ENCODE results near the gene MYO6.

The MYO6 gene

GRCh38 chr6:75830959-75831885 lies 82.2 kb downstream of the MYO6 start:
- no peak for DNase-seq

DNA sequence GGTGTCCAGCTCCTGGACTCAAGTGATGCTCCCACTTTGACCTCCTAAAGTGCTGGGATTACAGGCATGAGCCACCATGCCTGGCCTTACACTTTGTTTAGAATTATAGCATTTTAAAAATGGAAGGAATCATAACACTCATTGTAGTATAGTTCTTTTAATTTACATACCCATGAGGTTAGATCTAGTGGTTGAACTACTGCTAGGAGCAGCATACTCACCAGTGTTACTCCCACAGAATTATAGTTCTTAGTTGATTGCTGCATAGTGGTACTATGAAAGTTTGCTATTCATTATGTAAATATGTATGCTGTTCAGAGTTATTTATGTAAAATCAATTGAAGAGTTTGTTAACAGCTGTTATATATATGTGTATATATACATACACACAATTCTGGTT lies 85.4 kb downstream of the MYO6 start:
- DNase-seq = no peak

GRCh38 chr6:75842191-75842590 lies 93.2 kb downstream of the MYO6 start:
- DNase-seq = no peak

GRCh38 chr6:75842732-75843131 lies 93.7 kb downstream of the MYO6 start:
- no peak for DNase-seq

- no peak for DNase-seq
Observed at GRCh38 chr6:75843396-75843795, 94.4 kb downstream of the MYO6 start.

DNA sequence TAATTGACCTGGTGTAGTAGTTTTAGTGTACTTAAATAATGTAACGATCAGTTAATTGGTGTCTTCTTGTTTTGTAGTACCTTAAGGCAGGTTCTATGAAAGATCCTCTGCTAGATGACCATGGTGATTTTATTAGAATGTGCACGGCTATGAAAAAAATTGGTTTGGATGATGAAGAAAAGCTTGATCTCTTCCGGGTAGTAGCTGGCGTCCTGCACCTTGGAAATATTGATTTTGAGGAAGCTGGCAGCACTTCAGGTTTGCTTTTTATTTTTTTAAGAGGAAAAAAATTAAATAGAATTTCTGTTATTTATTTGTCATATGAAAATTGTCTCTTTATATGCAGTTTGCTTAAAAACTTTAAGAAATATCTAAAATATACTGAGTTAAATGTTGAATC lies 99.2 kb downstream of the MYO6 start:
- no peak for DNase-seq

GRCh38 chr6:75849329-75850025 lies 100.4 kb downstream of the MYO6 start:
- DNase-seq = no peak

DNA sequence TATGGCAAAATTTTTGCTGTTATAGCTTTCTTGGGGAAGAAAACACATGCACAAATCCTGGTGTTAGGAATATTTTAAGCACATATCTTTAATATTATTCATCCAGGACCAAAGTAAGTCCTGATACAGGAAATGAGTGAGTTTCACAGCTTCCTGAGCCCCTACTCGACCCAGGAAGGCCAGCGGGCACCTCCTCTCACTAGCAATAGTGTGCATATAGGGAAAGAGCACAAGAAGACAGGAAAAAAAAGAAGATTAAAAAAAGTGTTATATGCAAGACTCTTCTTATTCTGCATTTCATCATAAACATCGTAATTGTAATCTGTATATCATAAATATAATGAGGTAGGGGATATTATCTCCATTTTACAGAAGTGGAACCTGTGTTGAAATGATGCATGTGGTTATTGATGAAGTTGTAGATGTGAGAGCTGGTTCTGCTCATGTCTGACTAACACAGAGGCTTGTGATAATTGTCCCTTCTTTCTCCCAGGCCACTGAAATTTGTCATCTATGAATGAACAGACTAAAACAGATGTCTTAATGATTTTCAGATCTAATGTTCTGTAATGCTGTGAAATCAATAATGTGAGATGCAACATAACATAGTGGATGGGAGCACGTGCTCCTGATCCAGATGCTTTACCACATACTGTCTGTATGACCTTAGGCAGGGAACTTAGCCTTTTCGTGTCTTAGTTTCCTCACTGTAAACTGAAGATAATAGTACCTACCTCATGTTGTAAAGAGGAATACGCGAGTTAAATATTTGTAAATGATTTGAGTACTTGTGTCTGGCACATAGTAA lies 101.2 kb downstream of the MYO6 start:
- no peak for DNase-seq

DNA sequence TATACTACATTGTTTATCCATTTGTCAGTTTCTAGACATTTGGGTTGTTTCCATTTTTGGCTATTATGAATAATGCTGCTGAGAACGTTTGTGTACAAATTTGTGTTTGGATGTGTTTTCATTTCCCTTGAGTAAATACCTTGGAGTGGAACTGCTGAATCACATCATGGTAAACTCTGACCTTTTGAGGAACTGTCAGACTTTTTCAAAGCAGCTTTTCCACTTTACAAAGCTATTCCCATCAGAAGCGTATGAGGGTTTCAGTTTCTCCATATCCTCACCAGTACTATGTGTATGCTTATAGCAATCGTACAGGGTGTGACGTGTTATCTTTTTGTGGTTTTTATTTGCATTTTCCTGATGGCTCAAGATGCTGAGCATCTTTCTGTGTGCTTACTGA lies 103.7 kb downstream of the MYO6 start:
- no peak for DNase-seq

DNA sequence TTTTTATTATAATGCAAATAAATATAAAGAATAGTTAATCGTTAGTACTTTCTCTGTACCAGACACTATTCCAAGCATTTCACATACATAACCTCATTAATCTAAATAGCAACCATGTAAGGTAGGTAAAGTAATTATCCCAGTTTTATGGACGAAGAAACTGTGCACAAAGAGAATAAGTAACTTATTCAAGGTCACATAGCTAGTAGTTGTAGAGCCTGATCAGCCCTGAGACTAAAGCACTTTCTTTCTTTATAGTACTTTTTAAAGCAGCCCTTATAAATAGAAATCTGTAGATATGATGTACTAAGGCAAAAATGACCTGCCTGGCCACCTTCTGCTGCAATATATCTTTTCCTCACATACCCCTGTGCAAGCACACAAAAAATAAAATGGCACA lies 104.8 kb downstream of the MYO6 start:
- no peak for DNase-seq

GRCh38 chr6:75855052-75855451 lies 106.0 kb downstream of the MYO6 start:
- no peak for DNase-seq

GRCh38 chr6:75856902-75857301 lies 107.9 kb downstream of the MYO6 start:
- DNase-seq = no peak

DNA sequence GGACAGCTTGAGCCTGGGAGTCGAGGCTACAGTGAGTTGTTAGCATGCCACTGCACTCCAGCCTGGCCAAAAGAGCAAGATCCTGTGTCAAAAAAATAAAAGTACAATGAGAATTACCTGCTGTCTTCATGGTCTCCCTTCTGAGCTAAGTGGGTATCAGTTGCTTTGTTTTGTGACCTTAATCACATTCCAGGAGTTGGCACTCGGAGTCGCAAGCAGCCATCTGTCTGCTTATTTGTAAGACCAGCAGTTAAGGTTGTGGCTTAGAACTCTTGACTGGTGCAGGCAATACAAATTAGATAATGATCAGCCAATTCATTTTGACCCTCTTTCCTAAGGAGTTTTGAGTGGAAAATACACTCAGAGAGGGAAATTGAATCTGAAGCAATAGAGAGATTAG lies 114.0 kb downstream of the MYO6 start:
- no peak for DNase-seq

DNA sequence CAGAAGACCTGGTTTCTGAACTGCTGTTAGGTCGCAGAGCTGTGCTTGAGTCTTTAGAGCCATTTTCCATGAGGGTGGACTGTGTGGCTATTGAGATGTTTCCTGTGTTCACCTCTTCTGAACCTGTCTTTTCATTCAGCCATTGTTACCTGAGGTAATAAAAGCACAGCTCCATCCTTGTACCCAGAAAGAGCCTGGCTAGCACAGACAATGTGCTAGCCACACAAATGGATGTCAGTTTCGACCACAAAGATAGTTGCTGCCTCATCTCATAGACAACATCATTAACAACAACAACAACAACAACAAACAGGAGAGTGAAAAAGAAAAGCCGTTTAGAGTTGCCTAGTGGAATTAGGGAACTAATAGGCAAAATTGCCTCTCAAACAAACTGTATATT lies 114.7 kb downstream of the MYO6 start:
- DNase-seq = no peak

- DNase-seq = no peak
Observed at GRCh38 chr6:75864446-75864845, 115.4 kb downstream of the MYO6 start.

GRCh38 chr6:75870389-75870788 lies 121.3 kb downstream of the MYO6 start:
- DNase-seq = no peak

GRCh38 chr6:75874224-75874623 lies 125.2 kb downstream of the MYO6 start:
- DNase-seq = no peak

GRCh38 chr6:75876152-75876551 lies 127.1 kb downstream of the MYO6 start:
- no peak for DNase-seq

DNA sequence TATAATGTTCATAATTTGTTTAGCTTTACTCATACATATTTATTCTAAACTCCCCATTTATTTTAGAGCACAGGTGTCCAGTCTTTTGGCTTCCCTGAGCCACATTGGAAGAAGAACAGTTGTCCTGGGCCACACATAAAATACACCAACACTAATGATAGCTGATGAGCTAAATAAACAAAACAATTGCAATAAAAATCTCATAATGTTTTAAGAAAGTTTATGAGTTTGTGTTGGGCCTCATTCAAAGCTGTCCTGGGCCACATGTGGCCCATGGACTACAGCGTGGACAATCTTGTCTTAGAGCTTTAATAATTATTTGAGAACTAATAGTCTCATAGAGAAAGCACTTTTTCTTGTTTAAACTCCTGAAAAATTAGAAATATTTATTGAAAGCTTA lies 131.3 kb downstream of the MYO6 start:
- no peak for DNase-seq

GRCh38 chr6:75882734-75883133 lies 133.7 kb downstream of the MYO6 start:
- DNase-seq = no peak

DNA sequence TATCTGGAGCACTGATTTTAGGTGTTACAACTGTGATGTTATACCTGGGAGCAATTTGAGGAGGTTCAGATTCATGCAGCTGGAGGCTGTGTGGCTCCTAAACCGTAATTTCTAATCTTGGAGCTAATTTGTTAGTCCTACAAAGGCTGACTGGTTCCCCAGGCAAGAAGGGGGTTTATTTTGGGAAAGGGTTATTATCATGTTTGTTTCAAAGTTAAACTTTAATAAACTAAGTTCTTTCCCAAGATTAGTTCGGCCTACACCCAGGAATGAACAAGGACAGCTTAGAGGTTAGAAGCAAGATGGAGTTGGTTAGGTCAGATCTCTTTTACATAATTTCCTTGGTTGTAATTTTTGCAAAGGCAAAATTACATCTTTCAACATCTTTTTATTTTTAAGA lies 135.8 kb downstream of the MYO6 start:
- no peak for DNase-seq

DNA sequence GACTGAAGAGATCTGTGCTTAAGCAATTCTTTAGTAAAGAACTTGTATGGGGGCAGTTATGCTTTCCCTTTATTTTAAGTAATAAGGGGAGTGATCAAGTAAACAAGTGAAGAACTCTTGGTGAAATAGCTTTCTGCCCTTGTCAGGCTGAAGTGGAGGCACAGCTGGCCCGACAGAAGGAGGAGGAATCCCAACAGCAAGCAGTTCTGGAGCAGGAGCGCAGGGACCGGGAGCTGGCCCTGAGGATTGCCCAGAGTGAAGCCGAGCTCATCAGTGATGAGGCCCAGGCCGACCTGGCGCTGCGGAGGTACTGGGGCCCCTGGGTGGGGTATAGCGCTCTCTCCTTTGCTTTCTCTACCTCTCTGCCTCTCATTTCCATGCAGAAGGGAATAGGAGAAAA lies 143.3 kb downstream of the MYO6 start:
- no peak for DNase-seq

DNA sequence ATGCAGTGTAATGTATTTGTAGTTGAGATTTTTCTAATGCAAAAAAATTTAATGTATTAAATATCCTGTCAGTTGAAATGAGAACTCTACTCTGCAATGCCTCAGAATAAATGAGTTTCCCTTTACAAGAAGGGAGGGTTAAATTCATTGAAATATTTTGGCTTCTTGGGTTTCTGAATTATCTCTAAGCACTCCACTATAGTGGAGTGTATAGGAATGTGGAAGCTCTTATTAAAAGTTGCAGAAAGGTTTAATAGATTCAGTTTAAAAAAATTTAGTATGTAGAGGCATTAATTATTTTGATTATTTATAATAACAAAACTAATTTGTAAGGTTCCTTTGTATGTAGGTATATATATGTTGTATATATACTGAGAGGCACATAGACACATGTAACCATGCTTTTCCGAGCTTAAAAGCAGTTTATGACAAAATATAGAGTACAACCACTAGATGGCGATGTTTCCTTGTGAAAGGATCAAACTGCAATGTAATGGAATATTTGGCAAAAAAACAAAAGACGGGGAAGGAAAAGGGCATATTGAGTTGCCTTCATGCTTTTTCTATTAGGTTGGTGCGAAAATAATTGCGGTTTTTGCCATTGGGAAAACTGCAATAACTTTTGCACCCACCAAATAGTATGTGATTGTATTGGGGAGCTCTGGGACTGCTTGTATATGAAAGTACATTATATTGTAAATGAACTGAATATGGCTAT lies 144.2 kb downstream of the MYO6 start:
- DNase-seq = no peak
